ENCODE measurements around the gene SOWAHB. TPM values are rescaled to one million over a fixed set of nuclear protein-coding genes. Genes with fewer than 3 reads are reported as not detected.

Gene SOWAHB
- total RNA-seq, 5 donors from 2014 or later (not counting 1 experiment from before 2014, with no cell fraction given), result 0.09 TPM; not detected in 4

DNA sequence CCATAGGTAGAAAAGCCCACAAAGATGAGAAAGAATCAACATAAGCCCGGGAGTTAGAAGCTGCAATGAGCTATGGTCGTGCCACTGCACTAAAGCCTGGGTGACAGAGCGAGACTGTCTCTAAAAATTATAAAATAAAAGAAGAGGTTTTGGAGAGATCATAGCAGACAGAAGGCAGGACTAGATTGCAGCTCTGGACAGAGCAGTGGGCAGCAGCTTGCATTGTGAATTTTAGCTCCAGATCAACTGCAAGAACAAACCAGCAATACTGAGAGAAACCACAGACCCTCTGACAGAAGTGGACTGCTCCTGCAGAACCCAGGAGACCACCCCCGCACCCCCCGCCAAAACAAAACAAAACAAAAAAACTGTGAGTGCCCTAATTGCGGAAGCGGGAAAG, 30.6 kb downstream of the SOWAHB start:
- Mint-ChIP-seq H3K4me3 (no peak overlapping the region), H3K9me3 (no peaks in the 10 kb centered on the region), H3K27ac (no peak overlapping the region), H3K27me3 (peaks cover 2 to 9% of the 10 kb centered on the region in 2 donors), H3K36me3 (no peaks in the 10 kb centered on the region), H3K4me1 (peaks cover 0 to 4% (median 1%) of the 10 kb centered on the region in 3 donors)
- ChIA-PET CTCF (no interaction called here), POLR2A (no interaction called here)
- no peaks in the 10 kb centered on the region for H3K4me1 ChIP-seq (ENCODE audit: control insufficient read depth in 1 of 2, extremely low read depth in 1 of 2, insufficient read depth in 2 of 2, low read length in 2 of 2)
- H3K36me3 ChIP-seq (ENCODE audit: control insufficient read depth in 2 of 2, extremely low read depth in 1 of 2, insufficient read depth in 1 of 2, low read length in 1 of 2), result no peaks in the 10 kb centered on the region
- WGBS (ENCODE audit: insufficient coverage), result no CpG with 5 or more reads among the region's 7 CpGs
- H3K9me3 ChIP-seq, result no peaks in the 10 kb centered on the region
- H3K4me3 ChIP-seq (ENCODE audit: control insufficient read depth in 1 of 2, extremely low read depth in 1 of 2, low read length in 1 of 2), result no peak overlapping the region
- DNase-seq (no peak), ATAC-seq (replicated peaks in 1 of 4) (no peak)
- H3K27ac ChIP-seq (ENCODE audit: low read length), result no peak overlapping the region
- peaks cover 0 to 8% of the 10 kb centered on the region in 2 experiments for H3K27me3 ChIP-seq (replicated peaks in 1 of 2; ENCODE audit: control insufficient read depth in 2 of 2, extremely low read depth in 1 of 2, insufficient read depth in 2 of 2, low read length in 1 of 2)

DNA sequence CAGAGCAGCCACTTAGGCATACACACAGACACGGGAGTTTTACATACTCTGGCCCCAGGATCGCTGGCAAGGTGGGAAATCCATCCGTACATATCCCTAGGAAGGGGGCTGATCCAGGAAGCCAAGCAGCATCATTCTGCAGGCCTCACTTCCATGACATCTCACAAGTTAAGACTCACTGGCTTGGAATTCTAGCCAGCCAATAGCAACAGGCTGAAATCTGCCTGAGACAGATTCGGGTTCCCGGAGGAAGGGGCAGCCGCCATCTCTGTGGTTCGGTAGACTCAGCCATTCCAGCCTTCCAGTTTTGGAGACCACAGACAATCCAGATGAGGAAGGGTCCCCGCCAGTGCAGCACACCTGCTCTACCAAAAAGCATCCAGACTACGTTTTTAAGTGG, 31.3 kb downstream of the SOWAHB start:
- no peaks in the 10 kb centered on the region for H3K9me3 Mint-ChIP-seq
- peaks cover 0 to 8% of the 10 kb centered on the region in 2 experiments for H3K27me3 ChIP-seq (replicated peaks in 1 of 2; ENCODE audit: control insufficient read depth in 2 of 2, extremely low read depth in 1 of 2, insufficient read depth in 2 of 2, low read length in 1 of 2)

DNA sequence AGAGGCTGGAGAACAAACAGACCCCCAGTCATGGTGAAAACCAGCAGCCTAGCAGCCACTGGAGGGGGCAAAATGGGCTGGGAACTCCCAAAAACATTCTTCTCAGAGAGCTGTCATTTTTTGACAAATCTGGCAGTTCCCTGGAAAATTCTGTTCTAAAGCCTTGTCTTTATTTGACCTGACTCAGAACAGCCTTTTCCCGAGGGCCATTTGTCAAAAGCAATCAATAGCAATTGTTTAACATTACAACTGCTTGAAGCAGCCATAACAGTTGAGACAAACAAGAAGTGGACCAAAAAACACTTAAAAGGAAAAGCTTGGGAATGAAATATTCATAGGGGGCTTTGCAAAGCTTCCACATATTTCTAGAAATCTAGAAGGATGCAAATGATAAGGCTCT, 39.6 kb downstream of the SOWAHB start:
- no peak overlapping the region for H3K4me3 Mint-ChIP-seq
- H3K36me3 Mint-ChIP-seq, result no peaks in the 10 kb centered on the region
- no peak overlapping the region for H3K27ac Mint-ChIP-seq
- no peaks in the 10 kb centered on the region for H3K9me3 ChIP-seq
- H3K27me3 ChIP-seq (replicated peaks in 1 of 2; ENCODE audit: control insufficient read depth in 2 of 2, extremely low read depth in 1 of 2, insufficient read depth in 2 of 2, low read length in 1 of 2), result peaks cover 0 to 3% of the 10 kb centered on the region in 2 experiments
- WGBS (ENCODE audit: insufficient coverage), result 60% methylated on average over 1 of the region's 1 CpG
- CTCF ChIA-PET, result interaction anchor here in 1 of 2 donors (0.5 kb wide), 1 partner anchor 16 kb away, joined by 3 read pairs; no protein-coding TSS in a partner anchor
- no peak overlapping the region for H3K4me3 ChIP-seq (ENCODE audit: control insufficient read depth in 1 of 2, extremely low read depth in 1 of 2, low read length in 1 of 2)
- no peaks in the 10 kb centered on the region for H3K36me3 ChIP-seq (ENCODE audit: control insufficient read depth in 2 of 2, extremely low read depth in 1 of 2, insufficient read depth in 1 of 2, low read length in 1 of 2)
- H3K27ac ChIP-seq (ENCODE audit: low read length), result no peak overlapping the region
- no peaks in the 10 kb centered on the region for H3K9me3 Mint-ChIP-seq
- DNase-seq, result no peak
- H3K27me3 Mint-ChIP-seq, result peaks cover 0 to 1% of the 10 kb centered on the region in 2 donors
- POLR2A ChIA-PET, result no interaction called here
- no peaks in the 10 kb centered on the region for H3K4me1 ChIP-seq (ENCODE audit: control insufficient read depth in 1 of 2, extremely low read depth in 1 of 2, insufficient read depth in 2 of 2, low read length in 2 of 2)
- ATAC-seq (replicated peaks in 1 of 4), result no peak
- H3K4me1 Mint-ChIP-seq, result peaks cover 0 to 3% (median 0%) of the 10 kb centered on the region in 3 donors

More for the DNA sequence above, 31.3 kb downstream of the SOWAHB start:
- Mint-ChIP-seq H3K36me3 (no peaks in the 10 kb centered on the region), H3K27me3 (peaks cover 2 to 9% of the 10 kb centered on the region in 2 donors), H3K4me3 (no peak overlapping the region), H3K27ac (no peak overlapping the region), H3K4me1 (peaks cover 0 to 3% (median 0%) of the 10 kb centered on the region in 3 donors)
- H3K4me3 ChIP-seq (ENCODE audit: control insufficient read depth in 1 of 2, extremely low read depth in 1 of 2, low read length in 1 of 2), result no peak overlapping the region
- no peak overlapping the region for H3K27ac ChIP-seq (ENCODE audit: low read length)
- ChIA-PET POLR2A (no interaction called here), CTCF (no interaction called here)
- 87% methylated on average over 8 of the region's 9 CpGs for WGBS (ENCODE audit: insufficient coverage)
- DNase-seq (no peak), ATAC-seq (replicated peaks in 1 of 4) (no peak)
- H3K4me1 ChIP-seq (ENCODE audit: control insufficient read depth in 1 of 2, extremely low read depth in 1 of 2, insufficient read depth in 2 of 2, low read length in 2 of 2), result no peaks in the 10 kb centered on the region
- no peaks in the 10 kb centered on the region for H3K36me3 ChIP-seq (ENCODE audit: control insufficient read depth in 2 of 2, extremely low read depth in 1 of 2, insufficient read depth in 1 of 2, low read length in 1 of 2)
- no peaks in the 10 kb centered on the region for H3K9me3 ChIP-seq

DNA sequence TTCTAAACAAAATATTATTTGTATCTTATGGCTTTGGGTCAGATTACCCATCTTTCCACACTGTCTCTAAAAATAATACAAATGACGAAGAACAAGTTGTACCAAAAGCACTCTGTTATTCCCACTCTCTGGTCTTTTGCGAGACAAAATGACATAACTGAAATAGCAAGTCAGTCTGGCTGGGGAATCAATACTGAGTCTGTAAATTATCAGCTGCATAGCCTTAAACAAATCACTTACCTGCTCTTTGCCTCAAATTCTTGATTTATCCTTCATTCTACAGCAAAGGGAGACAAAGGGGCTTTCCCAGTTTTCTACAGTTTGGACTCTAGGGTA, 40.9 kb downstream of the SOWAHB start:
- no peak overlapping the region for H3K27ac Mint-ChIP-seq
- ChIA-PET POLR2A (no interaction called here), CTCF (no interaction called here)
- Histone ChIP-seq H3K27ac (ENCODE audit: low read length) (no peak overlapping the region), H3K4me1 (ENCODE audit: control insufficient read depth in 1 of 2, extremely low read depth in 1 of 2, insufficient read depth in 2 of 2, low read length in 2 of 2) (no peaks in the 10 kb centered on the region), H3K36me3 (ENCODE audit: control insufficient read depth in 2 of 2, extremely low read depth in 1 of 2, insufficient read depth in 1 of 2, low read length in 1 of 2) (no peaks in the 10 kb centered on the region), H3K4me3 (ENCODE audit: control insufficient read depth in 1 of 2, extremely low read depth in 1 of 2, low read length in 1 of 2) (no peak overlapping the region), H3K27me3 (replicated peaks in 1 of 2; ENCODE audit: control insufficient read depth in 2 of 2, extremely low read depth in 1 of 2, insufficient read depth in 2 of 2, low read length in 1 of 2) (peaks cover 0 to 7% of the 10 kb centered on the region in 2 experiments), H3K9me3 (no peaks in the 10 kb centered on the region)
- no peak for DNase-seq
- no peaks in the 10 kb centered on the region for H3K9me3 Mint-ChIP-seq
- H3K27me3 Mint-ChIP-seq, result peaks cover 0 to 2% of the 10 kb centered on the region in 2 donors
- H3K4me1 Mint-ChIP-seq, result peaks cover 0 to 3% (median 0%) of the 10 kb centered on the region in 3 donors
- ATAC-seq (replicated peaks in 1 of 4), result no peak
- H3K4me3 Mint-ChIP-seq, result no peak overlapping the region
- no CpG with 5 or more reads among the region's 2 CpGs for WGBS (ENCODE audit: insufficient coverage)
- H3K36me3 Mint-ChIP-seq, result no peaks in the 10 kb centered on the region

DNA sequence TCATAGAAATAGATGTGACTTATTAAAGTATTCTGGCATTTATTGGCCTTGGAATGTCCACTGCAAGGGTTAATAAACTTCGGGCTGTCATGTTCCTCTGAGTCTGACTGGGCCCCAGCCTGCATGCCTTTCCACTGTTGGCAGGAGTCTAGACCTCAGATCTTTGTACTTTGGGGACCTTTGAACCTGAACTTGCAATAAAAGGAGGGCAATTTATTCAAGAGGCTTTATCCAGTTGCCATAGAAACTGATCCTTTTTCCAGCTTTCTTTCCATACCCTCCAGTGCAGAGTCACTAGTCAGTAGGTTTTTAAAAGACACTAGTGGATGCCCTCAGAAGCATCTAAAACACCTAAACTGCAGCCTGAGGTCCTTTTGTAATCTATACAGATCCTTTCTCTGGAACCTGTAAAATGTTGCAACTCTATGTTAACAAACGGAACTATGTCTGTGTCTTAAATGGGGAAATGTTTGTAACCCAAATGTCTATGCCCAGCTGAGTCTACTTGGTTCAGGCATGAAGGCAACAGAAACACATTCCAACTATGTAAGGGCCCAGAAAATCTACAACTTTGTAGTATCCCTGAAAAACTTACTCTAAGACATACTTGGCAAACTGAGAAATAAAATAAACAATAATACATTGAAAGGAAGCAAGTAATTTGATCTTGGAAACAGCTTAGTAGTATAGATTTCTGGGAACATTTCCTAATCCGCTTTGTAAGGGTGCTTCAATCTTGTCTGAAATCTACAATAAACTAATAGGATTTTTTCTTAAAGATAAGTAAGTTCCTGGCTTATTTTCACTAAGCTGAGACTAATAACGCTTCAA, 41.5 kb downstream of the SOWAHB start:
- WGBS (ENCODE audit: insufficient coverage), result 14% methylated on average over 1 of the region's 4 CpGs
- DNase-seq (no peak), ATAC-seq (replicated peaks in 1 of 4) (no peak)
- H3K9me3 ChIP-seq, result no peaks in the 10 kb centered on the region
- no peaks in the 10 kb centered on the region for H3K36me3 ChIP-seq (ENCODE audit: control insufficient read depth in 2 of 2, extremely low read depth in 1 of 2, insufficient read depth in 1 of 2, low read length in 1 of 2)
- H3K36me3 Mint-ChIP-seq, result no peaks in the 10 kb centered on the region
- ChIA-PET CTCF (no interaction called here), POLR2A (no interaction called here)
- H3K27me3 ChIP-seq (replicated peaks in 1 of 2; ENCODE audit: control insufficient read depth in 2 of 2, extremely low read depth in 1 of 2, insufficient read depth in 2 of 2, low read length in 1 of 2), result peaks cover 0 to 7% of the 10 kb centered on the region in 2 experiments
- H3K27ac Mint-ChIP-seq, result no peak overlapping the region
- no peak overlapping the region for H3K27ac ChIP-seq (ENCODE audit: low read length)
- H3K4me3 Mint-ChIP-seq, result no peak overlapping the region
- H3K4me1 Mint-ChIP-seq, result peaks cover 0 to 3% (median 0%) of the 10 kb centered on the region in 3 donors
- H3K4me3 ChIP-seq (ENCODE audit: control insufficient read depth in 1 of 2, extremely low read depth in 1 of 2, low read length in 1 of 2), result no peak overlapping the region
- peaks cover 0 to 4% of the 10 kb centered on the region in 2 donors for H3K27me3 Mint-ChIP-seq
- H3K9me3 Mint-ChIP-seq, result no peaks in the 10 kb centered on the region
- H3K4me1 ChIP-seq (ENCODE audit: control insufficient read depth in 1 of 2, extremely low read depth in 1 of 2, insufficient read depth in 2 of 2, low read length in 2 of 2), result no peaks in the 10 kb centered on the region

DNA sequence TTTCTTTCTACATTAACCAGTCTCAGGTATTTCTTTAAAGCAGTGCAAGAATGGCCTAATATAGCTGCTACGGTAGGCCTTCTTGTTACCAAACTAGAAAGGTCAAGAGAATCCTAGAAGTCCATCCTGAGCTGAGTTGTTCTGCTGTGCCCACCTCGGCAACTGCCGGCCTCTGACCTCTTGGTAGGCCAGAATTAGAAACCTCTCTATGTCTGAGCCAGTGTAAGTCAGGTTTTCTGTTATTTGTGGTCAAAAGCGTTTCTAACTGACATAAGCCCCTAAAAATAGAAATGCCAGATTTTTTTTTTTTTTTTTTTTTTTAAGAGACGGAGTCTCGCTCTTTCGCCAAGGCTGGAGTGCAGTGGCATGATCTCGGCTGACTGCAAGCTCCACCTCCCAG, 43.1 kb downstream of the SOWAHB start:
- CTCF ChIA-PET, result no interaction called here
- no peak for ATAC-seq (replicated peaks in 1 of 4)
- no peaks in the 10 kb centered on the region for H3K9me3 Mint-ChIP-seq
- no peaks in the 10 kb centered on the region for H3K36me3 Mint-ChIP-seq
- no peaks in the 10 kb centered on the region for H3K4me1 ChIP-seq (ENCODE audit: control insufficient read depth in 1 of 2, extremely low read depth in 1 of 2, insufficient read depth in 2 of 2, low read length in 2 of 2)
- DNase-seq, result no peak
- H3K9me3 ChIP-seq, result no peaks in the 10 kb centered on the region
- H3K27ac Mint-ChIP-seq, result no peak overlapping the region
- peaks cover 0 to under 1% (median 0%) of the 10 kb centered on the region in 3 donors for H3K4me1 Mint-ChIP-seq
- no peak overlapping the region for H3K27ac ChIP-seq (ENCODE audit: low read length)
- H3K36me3 ChIP-seq (ENCODE audit: control insufficient read depth in 2 of 2, extremely low read depth in 1 of 2, insufficient read depth in 1 of 2, low read length in 1 of 2), result no peaks in the 10 kb centered on the region
- H3K4me3 ChIP-seq (ENCODE audit: control insufficient read depth in 1 of 2, extremely low read depth in 1 of 2, low read length in 1 of 2), result no peak overlapping the region
- H3K27me3 Mint-ChIP-seq, result peaks cover 0 to 4% of the 10 kb centered on the region in 2 donors
- peaks cover 0 to 7% of the 10 kb centered on the region in 2 experiments for H3K27me3 ChIP-seq (replicated peaks in 1 of 2; ENCODE audit: control insufficient read depth in 2 of 2, extremely low read depth in 1 of 2, insufficient read depth in 2 of 2, low read length in 1 of 2)
- WGBS (ENCODE audit: insufficient coverage), result 70% methylated on average over 2 of the region's 8 CpGs
- POLR2A ChIA-PET, result interaction anchor here in 1 of 2 donors (0.7 kb wide), 1 partner anchor 53 kb away, joined by 6 read pairs; no protein-coding TSS in a partner anchor
- no peak overlapping the region for H3K4me3 Mint-ChIP-seq

Data from T-cell (primary cell).